ENCODE results near the gene SIX2.

SIX2 gene

DNA sequence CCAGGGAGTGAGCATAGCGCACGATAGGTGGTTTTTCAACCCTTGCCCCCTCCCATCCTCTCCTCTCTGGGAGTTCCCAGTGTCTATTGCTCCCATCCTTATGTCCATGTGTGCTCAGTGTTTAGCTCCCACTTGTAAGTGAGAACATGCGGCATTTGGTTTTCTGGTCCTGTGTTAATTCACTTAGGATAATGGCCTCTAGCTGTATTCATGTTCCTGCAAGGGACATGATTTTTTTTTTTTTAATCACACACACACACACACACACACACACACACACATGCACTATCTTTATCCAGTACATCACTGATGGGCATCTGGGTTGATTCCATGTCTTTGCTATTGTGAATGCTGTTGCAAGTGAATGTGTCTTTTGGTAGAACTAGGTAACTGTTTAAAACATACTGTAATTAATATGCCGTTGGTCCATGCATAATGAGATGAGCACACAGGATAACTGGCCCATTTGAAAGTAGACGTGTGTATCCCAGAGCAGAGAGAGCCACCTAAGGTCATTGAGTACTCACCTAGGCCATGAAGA, 43.2 kb upstream of the SIX2 start:
- H3F3A ChIP-seq (ENCODE audit: insufficient read depth, low read length), result no peaks in the 10 kb centered on the region
- no peaks in the 10 kb centered on the region for H3K9me3 ChIP-seq (replicated peaks; ENCODE audit: insufficient read depth, low read length)
- no peak for DNase-seq
- no peak overlapping the region for H3K4me2 ChIP-seq (ENCODE audit: low read depth, low read length)
- H3K79me2 ChIP-seq (ENCODE audit: low read length), result no peaks in the 10 kb centered on the region
- no peaks in the 10 kb centered on the region for H3K36me3 ChIP-seq (replicated peaks; ENCODE audit: insufficient read depth, low read length)
- H4K20me1 ChIP-seq (ENCODE audit: insufficient read depth, low read length), result no peaks in the 10 kb centered on the region
- TF ChIP-seq EZH2phosphoT487 (IDR thresholded peaks at IDR 0.05; ENCODE audit: low read length) (no peak), EZH2 (optimal IDR thresholded peaks at IDR 0.05; ENCODE audit: low read depth, low read length) (no peak)
- TF ChIP-seq, protein P1, sequence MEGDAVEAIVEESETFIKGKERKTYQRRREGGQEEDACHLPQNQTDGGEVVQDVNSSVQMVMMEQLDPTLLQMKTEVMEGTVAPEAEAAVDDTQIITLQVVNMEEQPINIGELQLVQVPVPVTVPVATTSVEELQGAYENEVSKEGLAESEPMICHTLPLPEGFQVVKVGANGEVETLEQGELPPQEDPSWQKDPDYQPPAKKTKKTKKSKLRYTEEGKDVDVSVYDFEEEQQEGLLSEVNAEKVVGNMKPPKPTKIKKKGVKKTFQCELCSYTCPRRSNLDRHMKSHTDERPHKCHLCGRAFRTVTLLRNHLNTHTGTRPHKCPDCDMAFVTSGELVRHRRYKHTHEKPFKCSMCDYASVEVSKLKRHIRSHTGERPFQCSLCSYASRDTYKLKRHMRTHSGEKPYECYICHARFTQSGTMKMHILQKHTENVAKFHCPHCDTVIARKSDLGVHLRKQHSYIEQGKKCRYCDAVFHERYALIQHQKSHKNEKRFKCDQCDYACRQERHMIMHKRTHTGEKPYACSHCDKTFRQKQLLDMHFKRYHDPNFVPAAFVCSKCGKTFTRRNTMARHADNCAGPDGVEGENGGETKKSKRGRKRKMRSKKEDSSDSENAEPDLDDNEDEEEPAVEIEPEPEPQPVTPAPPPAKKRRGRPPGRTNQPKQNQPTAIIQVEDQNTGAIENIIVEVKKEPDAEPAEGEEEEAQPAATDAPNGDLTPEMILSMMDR (IDR thresholded peaks at IDR 0.05; ENCODE audit: low read length), result no peak
- no peaks in the 10 kb centered on the region for H3K9me2 ChIP-seq (replicated peaks; ENCODE audit: insufficient read depth, low read length)
- no peak overlapping the region for H2AFZ ChIP-seq (ENCODE audit: low read length)
- no peak overlapping the region for H3K9ac ChIP-seq (ENCODE audit: low read length)
- H3K27ac ChIP-seq (ENCODE audit: low read length), result no peak overlapping the region
- H3K4me1 ChIP-seq (ENCODE audit: low read length), result no peaks in the 10 kb centered on the region
- H3K4me3 ChIP-seq (ENCODE audit: low read length), result no peak overlapping the region
- H3K27me3 ChIP-seq (replicated peaks; ENCODE audit: insufficient read depth, low read length), result no peaks in the 10 kb centered on the region

GRCh38 chr2:45049569-45050336, 40.5 kb upstream of the SIX2 start:
- Histone ChIP-seq H3K79me2 (ENCODE audit: low read length) (no peaks in the 10 kb centered on the region), H3K4me2 (ENCODE audit: low read depth, low read length) (no peak overlapping the region), H3K9me2 (replicated peaks; ENCODE audit: insufficient read depth, low read length) (no peaks in the 10 kb centered on the region), H2AFZ (ENCODE audit: low read length) (no peak overlapping the region), H3K9me3 (replicated peaks; ENCODE audit: insufficient read depth, low read length) (no peaks in the 10 kb centered on the region), H3K27ac (ENCODE audit: low read length) (no peak overlapping the region), H3K36me3 (replicated peaks; ENCODE audit: insufficient read depth, low read length) (no peaks in the 10 kb centered on the region), H4K20me1 (ENCODE audit: insufficient read depth, low read length) (no peaks in the 10 kb centered on the region), H3K27me3 (replicated peaks; ENCODE audit: insufficient read depth, low read length) (no peaks in the 10 kb centered on the region), H3K4me3 (ENCODE audit: low read length) (no peak overlapping the region), H3K4me1 (ENCODE audit: low read length) (no peaks in the 10 kb centered on the region), H3F3A (ENCODE audit: insufficient read depth, low read length) (no peaks in the 10 kb centered on the region), H3K9ac (ENCODE audit: low read length) (no peak overlapping the region)
- TF ChIP-seq, protein P1 (IDR thresholded peaks at IDR 0.05; ENCODE audit: low read length), result no peak
- TF ChIP-seq EZH2phosphoT487 (IDR thresholded peaks at IDR 0.05; ENCODE audit: low read length), result no peak
- no peak for TF ChIP-seq EZH2 (optimal IDR thresholded peaks at IDR 0.05; ENCODE audit: low read depth, low read length)
- DNase-seq, result no peak

DNA sequence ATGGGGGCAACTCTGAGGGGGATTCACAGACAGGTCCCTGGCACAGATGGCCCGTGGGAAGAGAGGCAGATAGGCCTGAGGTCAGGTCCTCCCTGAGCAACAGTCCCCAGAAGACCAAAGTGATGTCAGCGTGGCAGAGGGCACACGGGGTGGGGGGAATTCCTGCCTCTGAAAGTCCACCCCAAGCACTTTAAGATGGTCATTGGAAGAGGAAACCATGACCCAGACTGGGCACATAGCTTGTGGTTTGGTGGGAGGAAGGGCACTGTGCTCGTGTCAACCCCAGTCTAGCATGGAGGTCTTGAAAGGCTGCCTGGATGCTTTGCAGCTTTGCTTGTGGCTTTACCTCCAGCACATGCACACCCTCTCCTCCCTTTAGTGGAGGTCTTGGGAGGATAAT, 38.0 kb upstream of the SIX2 start:
- H3F3A ChIP-seq (ENCODE audit: insufficient read depth, low read length), result no peaks in the 10 kb centered on the region
- no peaks in the 10 kb centered on the region for H3K9me2 ChIP-seq (replicated peaks; ENCODE audit: insufficient read depth, low read length)
- no peak overlapping the region for H3K4me2 ChIP-seq (ENCODE audit: low read depth, low read length)
- no peak for TF ChIP-seq EZH2phosphoT487 (IDR thresholded peaks at IDR 0.05; ENCODE audit: low read length)
- TF ChIP-seq EZH2 (optimal IDR thresholded peaks at IDR 0.05; ENCODE audit: low read depth, low read length), result no peak
- no peaks in the 10 kb centered on the region for H3K36me3 ChIP-seq (replicated peaks; ENCODE audit: insufficient read depth, low read length)
- H2AFZ ChIP-seq (ENCODE audit: low read length), result no peak overlapping the region
- H3K27ac ChIP-seq (ENCODE audit: low read length), result no peak overlapping the region
- H3K4me3 ChIP-seq (ENCODE audit: low read length), result no peak overlapping the region
- no peaks in the 10 kb centered on the region for H3K4me1 ChIP-seq (ENCODE audit: low read length)
- H3K9ac ChIP-seq (ENCODE audit: low read length), result no peak overlapping the region
- DNase-seq, result no peak
- H3K79me2 ChIP-seq (ENCODE audit: low read length), result no peaks in the 10 kb centered on the region
- no peaks in the 10 kb centered on the region for H4K20me1 ChIP-seq (ENCODE audit: insufficient read depth, low read length)
- no peaks in the 10 kb centered on the region for H3K9me3 ChIP-seq (replicated peaks; ENCODE audit: insufficient read depth, low read length)
- no peaks in the 10 kb centered on the region for H3K27me3 ChIP-seq (replicated peaks; ENCODE audit: insufficient read depth, low read length)

DNA sequence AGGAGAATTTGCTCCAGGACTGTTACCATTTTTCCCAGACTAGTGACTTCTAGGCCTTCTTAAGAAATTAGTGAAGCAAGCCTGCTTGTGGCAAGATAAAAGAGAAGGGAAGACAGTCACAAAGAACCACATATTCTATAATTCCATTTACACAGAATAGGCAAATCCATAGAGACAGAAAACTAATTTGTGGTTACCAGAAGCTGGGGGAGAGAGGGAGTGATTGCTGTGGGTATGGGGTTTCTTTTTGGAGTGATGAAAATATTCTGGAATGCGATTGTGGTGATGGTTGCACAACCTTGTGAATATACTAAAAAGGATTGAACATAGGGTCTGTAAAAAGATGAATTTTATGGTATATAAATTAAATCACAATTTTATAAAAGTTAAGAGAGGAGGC, 37.5 kb upstream of the SIX2 start:
- no peaks in the 10 kb centered on the region for H3K4me1 ChIP-seq (ENCODE audit: low read length)
- no peaks in the 10 kb centered on the region for H3K9me2 ChIP-seq (replicated peaks; ENCODE audit: insufficient read depth, low read length)
- H3K9me3 ChIP-seq (replicated peaks; ENCODE audit: insufficient read depth, low read length), result no peaks in the 10 kb centered on the region
- no peaks in the 10 kb centered on the region for H4K20me1 ChIP-seq (ENCODE audit: insufficient read depth, low read length)
- H2AFZ ChIP-seq (ENCODE audit: low read length), result no peak overlapping the region
- H3F3A ChIP-seq (ENCODE audit: insufficient read depth, low read length), result no peaks in the 10 kb centered on the region
- no peak for DNase-seq
- no peak overlapping the region for H3K27ac ChIP-seq (ENCODE audit: low read length)
- H3K9ac ChIP-seq (ENCODE audit: low read length), result no peak overlapping the region
- H3K27me3 ChIP-seq (replicated peaks; ENCODE audit: insufficient read depth, low read length), result no peaks in the 10 kb centered on the region
- H3K4me2 ChIP-seq (ENCODE audit: low read depth, low read length), result no peak overlapping the region
- H3K79me2 ChIP-seq (ENCODE audit: low read length), result no peaks in the 10 kb centered on the region
- no peaks in the 10 kb centered on the region for H3K36me3 ChIP-seq (replicated peaks; ENCODE audit: insufficient read depth, low read length)
- TF ChIP-seq EZH2 (optimal IDR thresholded peaks at IDR 0.05; ENCODE audit: low read depth, low read length) (no peak), EZH2phosphoT487 (IDR thresholded peaks at IDR 0.05; ENCODE audit: low read length) (no peak)
- TF ChIP-seq, protein P1 (IDR thresholded peaks at IDR 0.05; ENCODE audit: low read length), result no peak
- H3K4me3 ChIP-seq (ENCODE audit: low read length), result no peak overlapping the region

All from MM.1S (cell line).